ENCODE results near the gene CEBPB.

DNA sequence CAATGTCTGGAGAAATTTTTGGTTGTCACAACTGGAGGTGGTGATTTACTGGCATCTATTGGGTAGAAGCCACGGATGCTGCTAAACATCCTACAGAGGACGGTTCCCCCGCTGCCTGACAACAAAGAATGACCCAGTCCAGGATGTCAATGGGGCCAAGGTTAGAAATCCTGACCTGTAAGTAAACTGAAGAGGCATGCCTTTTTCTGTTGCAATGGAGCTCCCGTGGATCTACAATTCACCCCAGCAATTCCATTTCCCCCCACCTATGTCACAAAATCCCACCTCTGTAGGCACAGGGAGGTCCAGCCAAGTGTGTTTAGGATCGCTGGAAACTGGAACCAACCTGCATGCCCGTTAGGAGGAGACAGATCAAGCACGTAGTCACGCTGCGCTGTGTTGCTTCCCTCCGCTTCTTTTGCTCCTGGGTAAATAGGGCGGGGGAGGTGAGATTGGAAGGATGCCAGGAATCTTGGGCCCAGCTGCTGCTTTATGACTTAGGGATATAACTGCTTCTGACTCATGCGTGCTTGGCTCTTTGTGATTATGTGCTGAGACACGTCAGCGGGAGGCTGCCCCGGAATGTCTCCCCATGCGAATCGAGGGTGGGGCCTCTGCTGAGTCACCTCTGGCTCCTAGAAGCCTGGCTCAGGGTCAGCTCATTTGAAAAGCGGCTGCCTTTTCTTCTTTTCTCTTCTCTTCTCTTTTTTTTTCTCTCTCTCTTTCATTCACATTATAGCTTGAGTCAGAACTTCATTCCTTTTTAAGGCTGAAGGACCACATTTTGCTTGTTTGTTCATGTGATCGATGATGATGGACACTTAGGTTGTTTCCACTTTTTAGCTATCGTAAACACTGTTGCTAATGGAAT, 24.7 kb upstream of the CEBPB start:
- TF ChIP-seq, protein P1, sequence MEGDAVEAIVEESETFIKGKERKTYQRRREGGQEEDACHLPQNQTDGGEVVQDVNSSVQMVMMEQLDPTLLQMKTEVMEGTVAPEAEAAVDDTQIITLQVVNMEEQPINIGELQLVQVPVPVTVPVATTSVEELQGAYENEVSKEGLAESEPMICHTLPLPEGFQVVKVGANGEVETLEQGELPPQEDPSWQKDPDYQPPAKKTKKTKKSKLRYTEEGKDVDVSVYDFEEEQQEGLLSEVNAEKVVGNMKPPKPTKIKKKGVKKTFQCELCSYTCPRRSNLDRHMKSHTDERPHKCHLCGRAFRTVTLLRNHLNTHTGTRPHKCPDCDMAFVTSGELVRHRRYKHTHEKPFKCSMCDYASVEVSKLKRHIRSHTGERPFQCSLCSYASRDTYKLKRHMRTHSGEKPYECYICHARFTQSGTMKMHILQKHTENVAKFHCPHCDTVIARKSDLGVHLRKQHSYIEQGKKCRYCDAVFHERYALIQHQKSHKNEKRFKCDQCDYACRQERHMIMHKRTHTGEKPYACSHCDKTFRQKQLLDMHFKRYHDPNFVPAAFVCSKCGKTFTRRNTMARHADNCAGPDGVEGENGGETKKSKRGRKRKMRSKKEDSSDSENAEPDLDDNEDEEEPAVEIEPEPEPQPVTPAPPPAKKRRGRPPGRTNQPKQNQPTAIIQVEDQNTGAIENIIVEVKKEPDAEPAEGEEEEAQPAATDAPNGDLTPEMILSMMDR (IDR thresholded peaks at IDR 0.05; ENCODE audit: insufficient read depth, low read depth, low read length), result no peak
- TF ChIP-seq EZH2 (IDR thresholded peaks at IDR 0.05; ENCODE audit: insufficient read depth, low read length), result no peak

All from astrocyte (in vitro differentiated cells and primary cell).